A549 treated with Hydrocortisone at 1 μM for 4 hours (cell line): ENCODE results near the gene ZNF71. TPM values are rescaled to one million over a fixed set of nuclear protein-coding genes. Genes with fewer than 3 reads are reported as not detected.

ENCODE experiments used
- total RNA-seq: library from RNA; stranded (reverse); fragments of 200-300 nt; extraction: Qiagen RNA extraction; gene quantifications from 5 replicates; pipeline ENCODE4 v1.2.3, GENCODE V29; 2022

Gene ZNF71
- 8.8 to 11.8 TPM (median 10.9 TPM) in 5 replicates for total RNA-seq

GRCh38 chr19:56594783-56595547, at the start of gene ZNF71:
ZNF71 (plus strand) TSS chr19:56595302; CDS start chr19:56601559, 6,257 bp downstream.

GRCh38 chr19:56567274-56568120, 27.6 kb upstream of the ZNF71 start, which contains the start of gene ZNF470:
ZNF470 (plus strand) TSS chr19:56567468; CDS start chr19:56570312, 2,844 bp downstream.

GRCh38 chr19:56642711-56643459, 47.8 kb downstream of the ZNF71 start, which contains the start of gene SMIM17:
SMIM17 (plus strand) TSS chr19:56643159; CDS start chr19:56645668, 2,509 bp downstream.

GRCh38 chr19:56671613-56671994, 76.5 kb downstream of the ZNF71 start, which contains the start of gene ZNF835:
ZNF835 (minus strand) TSS chr19:56671757; CDS start chr19:56665198, 6,559 bp downstream.

Other genes with a start within 250 kb of the ZNF71 start
- 0.95 to 1.6 TPM (median 1.1 TPM) in 5 replicates for gene ZNF582, start 201.8 kb upstream of the ZNF71 start, total RNA-seq
- gene ZNF583, start 191.0 kb upstream of the ZNF71 start, total RNA-seq, result 2.1 to 2.8 TPM (median 2.2 TPM) in 5 replicates
- not detected in 5 replicates for gene ZNF667, start 118.0 kb upstream of the ZNF71 start, total RNA-seq
- 0.02 to 0.13 TPM (median 0.03 TPM) in 5 replicates for gene ZNF471, start 87.4 kb upstream of the ZNF71 start, total RNA-seq
- 3.6 to 4.9 TPM (median 4.3 TPM) in 5 replicates for gene ZFP28, start 56.4 kb upstream of the ZNF71 start, total RNA-seq
- 1.3 to 1.7 TPM (median 1.5 TPM) in 5 replicates for gene ZNF470, start 27.8 kb upstream of the ZNF71 start, total RNA-seq
- gene SMIM17, start 47.9 kb downstream of the ZNF71 start, total RNA-seq, result 0.10 TPM in 1 of 5 replicates, not detected in the others
- not detected in 5 replicates for gene ZNF835, start 76.5 kb downstream of the ZNF71 start, total RNA-seq
- gene PEG3, start 245.4 kb downstream of the ZNF71 start, total RNA-seq, result not detected in 5 replicates
- not detected in 5 replicates for gene ZIM2, start 245.4 kb downstream of the ZNF71 start, total RNA-seq